H1 (cell line): ENCODE measurements around the gene ERMARD. TPM values are rescaled to one million over a fixed set of nuclear protein-coding genes. Genes with fewer than 3 reads are reported as not detected.

Source experiments
- CTCF ChIA-PET: fragments of 300-600 bp; sonication (Branson Sonifier 250); formaldehyde crosslinking; loops from one replicate; lab custom pipeline; 2021; ENCODE audit not compliant: partially characterized antibody; lab: Charles Lee
- POLR2A ChIA-PET: fragments of 300-600 bp; sonication (Branson Sonifier 250); formaldehyde crosslinking; loops from one replicate; lab custom pipeline; 2021; ENCODE audit warnings: inconsistent platforms; ENCODE audit not compliant: partially characterized antibody; lab: Charles Lee
- DNase-seq, 2 experiments: peaks; one replicate each; pipeline versions ENCODE4 v3.0.0 to v3.0.0-alpha.2; 2010 to 2022; ENCODE audit warnings: low spot score in 2 of 2, low read depth in 1 of 2, mixed read lengths in 1 of 2
- FAIRE-seq: peaks from 2 replicates; lab custom pipeline; 2011; peaks lifted over from hg19 to GRCh38; lab: Jason Lieb, UNC
- H2AFZ ChIP-seq: 2 replicates; pipeline ENCODE4 v1.8.1; 2012; ENCODE audit warnings: low read length, inconsistent platforms
- H2AK5ac ChIP-seq: 2 replicates; pipeline ENCODE4 v1.6.1; 2013; ENCODE audit warnings: low read depth, low read length
- H2BK120ac ChIP-seq: replicated peaks from 2 replicates; pipeline ENCODE3; 2013; ENCODE audit warnings: low read depth, low read length, inconsistent platforms
- H2BK12ac ChIP-seq: 2 replicates; pipeline ENCODE4 v1.6.1; 2013; ENCODE audit warnings: low read depth, low read length
- H2BK15ac ChIP-seq: 2 replicates; pipeline ENCODE4 v1.6.1; 2013; ENCODE audit warnings: low read length
- H2BK20ac ChIP-seq: 2 replicates; pipeline ENCODE4 v1.6.1; 2013; ENCODE audit warnings: low read length
- H2BK5ac ChIP-seq: 2 replicates; pipeline ENCODE4 v1.6.1; 2013; ENCODE audit warnings: low read depth, low read length
- H3K14ac ChIP-seq: 2 replicates; pipeline ENCODE4 v1.6.1; 2013; ENCODE audit warnings: inconsistent platforms; ENCODE audit not compliant: insufficient read length
- H3K18ac ChIP-seq: 2 replicates; pipeline ENCODE4 v1.6.1; 2013; ENCODE audit warnings: low read length; ENCODE audit errors: extremely low read depth
- H3K23ac ChIP-seq: 2 replicates; pipeline ENCODE4 v1.6.1; 2013; ENCODE audit warnings: inconsistent platforms; ENCODE audit not compliant: insufficient read length
- H3K23me2 ChIP-seq: 2 replicates; pipeline ENCODE4 v1.6.1; 2013; ENCODE audit warnings: low read depth, low read length
- H3K27ac ChIP-seq: 2 replicates; pipeline ENCODE4 v1.6.1; 2011; ENCODE audit warnings: low read depth, low read length, inconsistent platforms
- H3K27me3 ChIP-seq, 4 experiments: replicated peaks in 1 of 4; 1 replicate in 1 of 4; 2 replicates in 3 of 4; pipeline versions ENCODE4 v1.6.1 to v1.8.1; 2011 to 2013; ENCODE audit warnings: low read length in 3 of 4, mild to moderate bottlenecking in 3 of 4, inconsistent platforms in 2 of 4, mixed read lengths in 2 of 4, moderate library complexity in 1 of 4; ENCODE audit not compliant: control insufficient read depth in 3 of 4, insufficient read depth in 3 of 4; ENCODE audit errors: extremely low read depth in 1 of 4
- H3K36me3 ChIP-seq, 4 experiments: 2 replicates each; pipeline versions ENCODE4 v1.6.1 to v1.8.1; 2011 to 2013; ENCODE audit warnings: mild to moderate bottlenecking in 4 of 4, low read length in 3 of 4, moderate library complexity in 2 of 4, control low read depth in 1 of 4, inconsistent platforms in 1 of 4; ENCODE audit not compliant: insufficient read depth in 4 of 4, control insufficient read depth in 2 of 4
- H3K4ac ChIP-seq: replicated peaks from 2 replicates; pipeline ENCODE3; 2013; ENCODE audit warnings: low read length, low read depth, mixed read lengths, inconsistent platforms; ENCODE audit not compliant: insufficient read length
- H3K4me1 ChIP-seq, 4 experiments: replicated peaks in 1 of 4; 1 replicate in 1 of 4; 2 replicates in 3 of 4; pipeline versions ENCODE4 v1.6.1 to v1.8.1; 2011 to 2013; ENCODE audit warnings: low read length in 3 of 4, inconsistent platforms in 2 of 4, mixed read lengths in 1 of 4; ENCODE audit not compliant: insufficient read depth in 4 of 4, control insufficient read depth in 3 of 4
- H3K4me2 ChIP-seq, 2 experiments: 2 replicates each; pipeline versions ENCODE4 v1.6.1 to v1.8.1; 2011 to 2013; ENCODE audit warnings: low read depth in 2 of 2, low read length in 2 of 2, control low read depth in 1 of 2, inconsistent platforms in 1 of 2, mild to moderate bottlenecking in 1 of 2; ENCODE audit not compliant: insufficient read depth in 1 of 2
- H3K4me3 ChIP-seq, 4 experiments: fragments of 200-600, 300-600 bp in 1 of 4; sonication (generic), shearing (Covaris generic), sonication (Bioruptor Twin) in 1 of 4; 2 replicates each; pipeline versions ENCODE4 v1.5.1 to v1.8.1; 2011 to 2016; ENCODE audit warnings: low read length in 4 of 4, low read depth in 3 of 4, control low read depth in 2 of 4, inconsistent platforms in 2 of 4, mild to moderate bottlenecking in 2 of 4, mixed read lengths in 1 of 4, moderate library complexity in 1 of 4; ENCODE audit not compliant: insufficient read depth in 2 of 4; ENCODE audit errors: extremely low read depth in 1 of 4
- H3K56ac ChIP-seq: replicated peaks from 2 replicates; pipeline ENCODE3; 2013; ENCODE audit warnings: low read depth, mild to moderate bottlenecking, mixed read lengths, low read length, inconsistent platforms; ENCODE audit not compliant: insufficient read length
- H3K79me1 ChIP-seq: 2 replicates; pipeline ENCODE4 v1.6.1; 2013; ENCODE audit warnings: low read depth, low read length, control low read depth
- H3K79me2 ChIP-seq, 2 experiments: 2 replicates each; pipeline versions ENCODE4 v1.6.1 to v1.8.1; 2012 to 2013; ENCODE audit warnings: low read length in 2 of 2, mild to moderate bottlenecking in 2 of 2, inconsistent platforms in 1 of 2; ENCODE audit not compliant: insufficient read depth in 2 of 2, control insufficient read depth in 1 of 2
- H3K9ac ChIP-seq, 4 experiments: replicated peaks in 1 of 4; 1 replicate in 1 of 4; 2 replicates in 3 of 4; pipeline versions ENCODE4 v1.6.1 to v1.8.1; 2011 to 2013; ENCODE audit warnings: low read depth in 3 of 4, low read length in 3 of 4, control low read depth in 2 of 4, mild to moderate bottlenecking in 2 of 4, moderate library complexity in 2 of 4, inconsistent platforms in 1 of 4; ENCODE audit errors: extremely low read depth in 1 of 4
- H3K9me3 ChIP-seq, 2 experiments: 2 replicates each; pipeline versions ENCODE4 v1.6.1 to v1.8.1; 2012 to 2013; ENCODE audit warnings: mild to moderate bottlenecking in 2 of 2, moderate library complexity in 2 of 2, control low read depth in 1 of 2, inconsistent platforms in 1 of 2, low read depth in 1 of 2, low read length in 1 of 2, mixed read lengths in 1 of 2; ENCODE audit not compliant: insufficient read depth in 2 of 2
- H4K20me1 ChIP-seq, 2 experiments: replicated peaks in 1 of 2; 2 replicates each; pipeline versions ENCODE3 to v1.8.1; 2011 to 2013; ENCODE audit warnings: inconsistent platforms in 2 of 2, low read length in 2 of 2, mild to moderate bottlenecking in 1 of 2; ENCODE audit not compliant: insufficient read depth in 2 of 2, control insufficient read depth in 1 of 2
- H4K5ac ChIP-seq: 2 replicates; pipeline ENCODE4 v1.6.1; 2013; ENCODE audit warnings: low read length, low read depth, mixed read lengths, inconsistent platforms; ENCODE audit not compliant: insufficient read length
- H4K8ac ChIP-seq: 2 replicates; pipeline ENCODE4 v1.8.0; 2013; ENCODE audit warnings: mild to moderate bottlenecking, moderate library complexity, low read length, inconsistent platforms; ENCODE audit not compliant: insufficient read depth; ENCODE audit errors: extremely low read depth
- H4K91ac ChIP-seq: replicated peaks from 2 replicates; pipeline ENCODE3; 2013; ENCODE audit warnings: low read length, mixed read lengths, inconsistent platforms; ENCODE audit not compliant: insufficient read length
- CBX5 ChIP-seq: fragments of 300-800, 300-1000 bp; sonication (generic); IDR thresholded peaks from 2 replicates; pipeline ENCODE4 v1.7.1; 2016; ENCODE audit warnings: antibody characterized with exemption, low read length, low read depth
- CBX8 ChIP-seq: fragments of 300-800, 300-1000 bp; sonication (generic); IDR thresholded peaks from 2 replicates; pipeline ENCODE4 v1.7.1; 2016; ENCODE audit warnings: low read depth, low read length, borderline replicate concordance
- CREB1 ChIP-seq: IDR thresholded peaks from 2 replicates; pipeline ENCODE4 v1.6.1; 2012; ENCODE audit warnings: inconsistent platforms
- CTBP2 ChIP-seq: IDR thresholded peaks from 2 replicates; pipeline ENCODE4 v1.7.0; 2011; ENCODE audit warnings: borderline replicate concordance, mild to moderate bottlenecking, moderate library complexity, mixed read lengths, low read length; ENCODE audit not compliant: insufficient read depth, insufficient read length
- E2F6 ChIP-seq: IDR thresholded peaks from 2 replicates; pipeline ENCODE4 v1.6.1; 2012; ENCODE audit warnings: inconsistent platforms
- GABPA ChIP-seq: IDR thresholded peaks from 2 replicates; pipeline ENCODE4 v1.6.1; 2011; ENCODE audit warnings: mild to moderate bottlenecking, low read length, moderate library complexity, borderline replicate concordance; ENCODE audit not compliant: insufficient read depth
- HDAC2 ChIP-seq, 2 experiments: fragments of 300-600 bp in 1 of 2; sonication (generic) in 1 of 2; IDR thresholded peaks; 2 replicates each; pipeline ENCODE4 v1.6.1; 2011 to 2012; ENCODE audit warnings: low read depth in 2 of 2, low read length in 2 of 2, mild to moderate bottlenecking in 2 of 2, moderate library complexity in 2 of 2, borderline replicate concordance in 1 of 2, inconsistent platforms in 1 of 2
- JUN ChIP-seq: IDR thresholded peaks from 2 replicates; pipeline ENCODE4 v1.6.1; 2011; ENCODE audit warnings: low read depth, mild to moderate bottlenecking, improper control_type of control experiment, low read length
- KDM5A ChIP-seq: fragments of 200-600 bp; IDR thresholded peaks from 2 replicates; pipeline ENCODE4 v1.7.1; 2012; ENCODE audit warnings: mild to moderate bottlenecking, low read length, inconsistent platforms, mixed read lengths
- SP4 ChIP-seq: IDR thresholded peaks from 2 replicates; pipeline ENCODE4 v1.6.1; 2012; ENCODE audit warnings: low read length, inconsistent platforms
- TCF12 ChIP-seq: IDR thresholded peaks from 2 replicates; pipeline ENCODE4 v1.6.1; 2011; ENCODE audit warnings: low read depth, mild to moderate bottlenecking, low read length
- USF2 ChIP-seq: IDR thresholded peaks from 2 replicates; pipeline ENCODE4 v1.6.1; 2011; ENCODE audit warnings: low read length, improper control_type of control experiment
- WGBS, 2 experiments: shearing (Covaris generic) in 1 of 2; methylation state at CpG; one replicate each; pipeline versions ENCODE4 v1.1.6 to v1.1.7; 2013 to 2015; ENCODE audit warnings: low lambda C conversion rate in 2 of 2, mixed read lengths in 2 of 2, inconsistent platforms in 1 of 2, low coverage in 1 of 2, missing lambda C conversion rate in 1 of 2; ENCODE audit not compliant: insufficient replicate concordance in 2 of 2, insufficient coverage in 1 of 2, insufficient read length in 1 of 2; ENCODE audit errors: extremely low coverage in 1 of 2, missing lambda C conversion rate in 1 of 2; 5-methylcytosine and 5-hydroxymethylcytosine counted together
- polyA plus RNA-seq, 7 experiments: library from polyadenylated mRNA; depleted of rRNA in 3 of 7; stranded (reverse) in 5 of 7; unstranded in 2 of 7; fragments of >200 nt in 5 of 7; fragments of 200-250 nt in 2 of 7; gene quantifications; 1 replicate in 5 of 7; 2 replicates in 1 of 7; 4 replicates in 1 of 7; pipeline versions ENCODE4 v1.2.1 to v1.2.3, GENCODE V29; 2011 to 2013; ENCODE audit warnings: missing spikeins in 2 of 7, mixed read lengths in 2 of 7
- total RNA-seq: library from RNA; stranded (reverse); fragmentation: NEBNext Ultra II Directional; extraction: Animal tissue kit (Norgen Biotek cat#: 25700); gene quantifications from 2 replicates; pipeline ENCODE4 v1.2.1, GENCODE V29; 2021

Gene ERMARD
- total and polyA plus RNA-seq, 2 of the 8 experiments (the other 6 are each of a cell fraction or from before 2014, with no cell fraction given), result 12.2 to 25.6 TPM

GRCh38 chr6:169811072-169811471, 59.6 kb downstream of the ERMARD start:
- CTCF ChIA-PET, result interaction anchor here (3.6 to 4.0 kb wide), 2 partner anchors 21 kb away, joined by 17 read pairs; no protein-coding TSS in a partner anchor
- H3K23ac ChIP-seq, result no peak overlapping the region
- H3K4me3 ChIP-seq, result no peak overlapping the region
- H3K4me1 ChIP-seq, result peaks cover 0 to 9% (median 3%) of the 10 kb centered on the region in 4 experiments; a peak in 4 of 7 replicates
- H3K18ac ChIP-seq, result peak overlapping the region; percentile 43; the same call in 1 of the 2 replicates
- no peak for FAIRE-seq
- H2AK5ac ChIP-seq, result no peak overlapping the region
- peaks cover 0 to 3% (median 0%) of the 10 kb centered on the region in 4 experiments; a peak in 1 of 7 replicates for H3K27me3 ChIP-seq
- no peak overlapping the region for H2BK12ac ChIP-seq
- H4K8ac ChIP-seq, result no peak overlapping the region
- H2BK120ac ChIP-seq, result no peak overlapping the region
- H2AFZ ChIP-seq, result 0 out of 2 replicates have a peak overlapping the region, but pooled peaks have one; percentile 95
- H3K27ac ChIP-seq, result no peak overlapping the region
- H2BK20ac ChIP-seq, result 0 out of 2 replicates have a peak overlapping the region, but pooled peaks have one; percentile 32
- H3K23me2 ChIP-seq, result no peaks in the 10 kb centered on the region
- H3K4ac ChIP-seq, result no peak overlapping the region
- POLR2A ChIA-PET, result no interaction called here
- no peak overlapping the region for H2BK5ac ChIP-seq
- no peak overlapping the region for H4K5ac ChIP-seq
- H4K91ac ChIP-seq, result no peak overlapping the region
- H2BK15ac ChIP-seq, result 0 out of 2 replicates have a peak overlapping the region, but pooled peaks have one; percentile 18
- no peaks in the 10 kb centered on the region for H4K20me1 ChIP-seq
- H3K56ac ChIP-seq, result no peak overlapping the region
- H3K9ac ChIP-seq, result no peak overlapping the region
- DNase-seq, result no peak
- H3K36me3 ChIP-seq, result no peaks in the 10 kb centered on the region
- peaks cover 7 to 8% of the 10 kb centered on the region in 2 experiments; a peak in 2 of 4 replicates for H3K9me3 ChIP-seq
- no peaks in the 10 kb centered on the region for H3K79me2 ChIP-seq
- H3K79me1 ChIP-seq, result no peaks in the 10 kb centered on the region
- H3K4me2 ChIP-seq, result no peak overlapping the region
- no peak overlapping the region for H3K14ac ChIP-seq
- 86% methylated on average over 8 of the region's 8 CpGs; no CpG with 5 or more reads in 1 of the 2 experiments for WGBS, 2 experiments
- TF ChIP-seq KDM5A (no peak), SP4 (no peak), E2F6 (no peak), CTBP2 (no peak), HDAC2 (IDR thresholded peaks at IDR 0.05; ENCODE audit: borderline replicate concordance in 1 of 2, low read depth in 2 of 2, low read length in 2 of 2) (no peak), USF2 (no peak), CBX5 (no peak), CREB1 (no peak), GABPA (no peak), JUN (no peak), CBX8 (no peak), TCF12 (no peak)
